Endothelial cell of hepatic sinusoid (primary cell): Measurements from ENCODE around the gene TBC1D7.

ENCODE experiments used
- in situ Hi-C: cut with HindIII; loops from 2 replicates; pipeline ENCODE4 v1.10.0; 2017; ENCODE audit warnings: low sequenced_read_pairs

The TBC1D7 gene

GRCh38 chr6:13273931-13274706 lies 54.2 kb downstream of the TBC1D7 start:
- in situ Hi-C loops: loop anchor here (5.0 kb wide), 1 partner anchor 82 kb away; no protein-coding TSS in a partner anchor

- in situ Hi-C loops: loop anchor here (5.0 kb wide), 1 partner anchor 81 kb away; no protein-coding TSS in a partner anchor
Observed at GRCh38 chr6:13273202-13273930, 55.0 kb downstream of the TBC1D7 start.

DNA sequence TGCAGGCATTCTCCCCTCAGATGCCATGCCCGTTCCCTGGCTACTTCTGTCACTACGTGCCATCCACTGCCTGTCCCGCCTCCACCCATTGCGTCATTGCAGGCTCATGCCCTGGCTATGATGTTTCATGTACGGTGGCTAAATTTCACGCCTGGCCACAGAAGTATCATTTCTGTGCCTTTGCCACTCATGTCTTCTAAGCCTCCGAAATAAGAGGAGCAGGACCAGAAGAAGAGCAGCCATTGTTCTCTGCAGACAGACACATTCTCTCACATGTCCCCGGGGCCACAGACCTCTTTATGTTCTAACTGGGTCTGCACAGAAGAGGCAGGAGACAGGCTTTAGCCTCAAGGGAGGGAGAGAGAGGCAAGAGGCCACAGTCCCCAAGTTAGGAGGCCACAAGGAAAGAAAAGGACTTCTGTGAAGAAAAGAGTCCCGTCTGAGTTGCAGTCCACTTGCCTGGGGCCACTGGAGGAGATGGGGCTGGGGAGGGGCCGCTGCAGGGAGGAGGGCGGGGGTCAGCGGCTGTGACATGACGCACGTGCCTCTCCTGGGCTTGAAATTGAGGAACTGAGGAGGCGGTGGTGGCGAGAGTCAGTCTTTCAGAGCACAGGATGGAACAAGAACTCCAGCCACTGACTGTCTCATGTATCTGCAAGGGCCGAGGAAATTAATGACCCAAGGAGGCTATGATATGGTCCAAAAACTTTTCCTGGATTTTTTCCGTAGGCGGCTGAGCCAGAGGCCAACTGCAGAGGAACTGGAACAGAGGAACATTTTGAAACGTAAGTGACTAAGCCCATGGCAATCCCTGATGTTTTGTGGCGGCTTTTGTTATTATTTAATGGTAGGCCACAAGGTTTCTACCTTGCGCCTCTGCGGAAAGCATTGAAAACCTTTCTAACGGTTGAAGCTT lies 55.9 kb downstream of the TBC1D7 start:
- in situ Hi-C loops: loop anchor here (5.0 kb wide), 1 partner anchor 80 kb away; no protein-coding TSS in a partner anchor

- in situ Hi-C loops: no loop called here
Observed at GRCh38 chr6:13268913-13269518, 59.3 kb downstream of the TBC1D7 start.

- in situ Hi-C loops: no loop called here
Observed at GRCh38 chr6:13267142-13267651, 61.1 kb downstream of the TBC1D7 start.

DNA sequence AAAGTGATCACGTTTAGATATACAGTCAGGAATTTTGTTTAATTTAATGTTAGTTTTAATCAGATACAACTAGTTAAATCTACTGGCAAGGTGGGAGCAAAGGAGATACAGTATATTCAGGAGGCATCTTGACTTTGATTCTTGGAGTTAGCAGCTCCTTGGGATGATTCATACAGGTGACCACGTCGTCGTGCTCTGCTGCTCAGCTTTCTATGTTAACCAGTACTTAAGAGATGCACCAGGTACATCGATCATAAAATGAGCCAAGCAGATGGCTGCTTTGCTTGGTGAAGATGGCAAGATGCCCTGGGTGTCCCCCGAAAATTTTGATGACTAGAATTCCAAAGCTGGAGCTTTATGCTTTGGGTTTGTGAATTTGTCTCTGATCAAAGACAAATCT lies 64.7 kb downstream of the TBC1D7 start:
- in situ Hi-C loops: no loop called here

GRCh38 chr6:13262302-13263230 lies 65.8 kb downstream of the TBC1D7 start:
- in situ Hi-C loops: no loop called here

- in situ Hi-C loops: no loop called here
Observed at GRCh38 chr6:13261464-13261994, 66.8 kb downstream of the TBC1D7 start.

GRCh38 chr6:13260831-13261230 lies 67.5 kb downstream of the TBC1D7 start:
- in situ Hi-C loops: no loop called here

DNA sequence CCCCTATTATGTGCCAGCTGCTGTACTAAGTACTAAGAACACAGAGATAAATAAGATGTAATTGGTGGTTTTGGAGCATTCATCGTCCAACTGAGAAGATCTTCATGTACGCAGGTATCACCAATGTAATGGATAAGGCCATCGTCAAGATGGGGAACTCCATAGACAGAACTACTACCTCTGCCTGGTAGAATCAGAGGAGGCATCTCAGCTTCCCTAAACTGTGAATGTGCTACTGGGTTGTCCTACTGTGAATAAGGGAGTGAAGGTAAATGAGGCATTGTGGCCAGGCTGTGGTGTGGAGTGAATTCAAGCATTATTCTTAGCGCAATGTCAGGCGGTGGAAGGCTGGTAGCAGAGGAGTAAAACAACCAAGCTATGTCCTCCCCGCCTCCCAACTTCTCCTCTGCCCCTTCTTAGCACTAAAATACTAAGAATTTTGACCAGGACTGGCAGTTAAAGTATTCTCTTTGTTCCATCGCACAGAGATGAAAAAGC lies 68.2 kb downstream of the TBC1D7 start:
- in situ Hi-C loops: no loop called here

DNA sequence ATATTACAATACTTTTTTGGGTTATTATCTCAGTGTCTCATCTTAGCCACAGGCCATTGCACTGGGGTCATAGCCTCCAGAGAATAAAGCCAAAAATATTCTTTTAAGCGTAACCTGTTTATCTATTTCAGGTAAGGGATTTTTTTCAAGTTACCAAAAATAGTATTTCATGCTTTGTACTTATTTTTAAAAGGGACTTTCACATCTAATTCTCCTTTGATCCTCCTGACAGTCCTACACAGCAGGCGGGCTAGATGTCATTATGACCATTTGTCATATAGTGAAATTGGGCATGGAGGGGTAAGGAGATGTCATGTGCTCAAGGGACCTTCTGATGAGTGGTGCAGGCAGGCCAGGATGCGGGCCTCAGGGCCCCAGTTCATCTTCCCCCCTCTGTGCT lies 68.9 kb downstream of the TBC1D7 start:
- in situ Hi-C loops: no loop called here

GRCh38 chr6:13256266-13257001 lies 71.9 kb downstream of the TBC1D7 start:
- in situ Hi-C loops: no loop called here
